HG03045 (cell line): Measurements from ENCODE around the gene UROC1.

ENCODE experiments used
- ATAC-seq: cut with Tn5 transposase; IDR thresholded peaks from one replicate; pipeline ENCODE4 v1.9.1; 2021; ENCODE audit warnings: mild to moderate bottlenecking, moderate library complexity; ENCODE audit not compliant: unreplicated experiment

UROC1 gene

DNA sequence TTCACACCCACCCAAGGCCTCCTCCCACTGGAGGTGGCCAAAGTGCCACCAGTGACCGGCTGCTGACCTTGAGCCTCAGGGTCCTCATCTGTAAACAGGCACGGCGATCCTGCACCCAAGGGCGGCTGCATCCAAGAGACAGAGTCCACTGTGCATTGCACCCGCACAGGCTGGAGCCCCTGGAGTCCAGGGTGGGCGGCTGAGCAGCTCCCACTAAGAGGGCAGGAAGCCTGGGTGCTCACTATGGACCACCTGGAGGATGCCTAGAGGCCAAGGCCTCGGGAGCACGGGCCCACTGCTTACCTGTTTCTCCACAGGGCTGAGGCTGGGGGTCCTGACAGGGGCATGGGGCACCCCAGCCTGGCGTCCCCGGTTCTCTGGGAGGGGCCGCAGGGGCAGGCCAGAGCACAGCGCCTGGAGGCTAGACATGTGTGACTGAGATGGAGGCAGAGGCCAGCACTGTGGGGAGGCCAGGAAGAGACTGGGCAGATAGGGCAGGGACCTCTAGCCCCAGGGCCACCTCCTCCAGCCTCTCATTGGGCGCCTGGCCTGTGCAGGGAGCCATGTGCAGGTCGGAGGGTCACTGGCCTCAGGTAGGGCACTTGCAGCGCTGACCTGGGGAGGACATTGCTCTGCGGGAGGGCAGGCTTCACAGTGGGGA is at the start of gene UROC1:
TSS of gene UROC1 (minus strand) at position 483 of the 661 bp plus-strand sequence. CDS start at position 429, 54 bp downstream.
- no peak for ATAC-seq

DNA sequence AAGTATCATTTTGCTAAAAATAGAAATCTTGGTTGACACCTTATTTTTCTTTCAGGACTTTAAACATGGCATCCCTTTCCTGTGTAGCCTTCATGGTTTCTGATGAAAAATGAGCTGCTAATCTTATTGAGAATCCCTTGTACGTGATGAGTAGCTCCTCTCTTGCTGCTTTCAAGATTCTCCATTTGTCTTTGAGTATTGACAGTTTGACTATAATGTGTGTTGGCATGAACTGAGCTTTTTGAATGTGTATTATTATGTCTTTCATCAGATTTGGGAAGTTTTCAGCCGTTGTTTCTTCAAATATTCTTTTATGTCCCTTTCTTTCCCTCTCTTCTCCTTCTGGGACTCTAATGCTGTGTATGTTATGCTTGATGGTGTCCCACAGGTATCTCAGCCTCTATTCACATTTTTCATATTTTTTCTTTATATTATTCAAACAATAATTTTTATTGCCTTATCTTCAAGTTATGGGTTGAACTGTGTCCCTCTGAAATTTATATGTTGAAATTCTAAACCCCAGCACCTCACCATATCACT is 45.2 kb upstream of the UROC1 start:
- no peak for ATAC-seq

DNA sequence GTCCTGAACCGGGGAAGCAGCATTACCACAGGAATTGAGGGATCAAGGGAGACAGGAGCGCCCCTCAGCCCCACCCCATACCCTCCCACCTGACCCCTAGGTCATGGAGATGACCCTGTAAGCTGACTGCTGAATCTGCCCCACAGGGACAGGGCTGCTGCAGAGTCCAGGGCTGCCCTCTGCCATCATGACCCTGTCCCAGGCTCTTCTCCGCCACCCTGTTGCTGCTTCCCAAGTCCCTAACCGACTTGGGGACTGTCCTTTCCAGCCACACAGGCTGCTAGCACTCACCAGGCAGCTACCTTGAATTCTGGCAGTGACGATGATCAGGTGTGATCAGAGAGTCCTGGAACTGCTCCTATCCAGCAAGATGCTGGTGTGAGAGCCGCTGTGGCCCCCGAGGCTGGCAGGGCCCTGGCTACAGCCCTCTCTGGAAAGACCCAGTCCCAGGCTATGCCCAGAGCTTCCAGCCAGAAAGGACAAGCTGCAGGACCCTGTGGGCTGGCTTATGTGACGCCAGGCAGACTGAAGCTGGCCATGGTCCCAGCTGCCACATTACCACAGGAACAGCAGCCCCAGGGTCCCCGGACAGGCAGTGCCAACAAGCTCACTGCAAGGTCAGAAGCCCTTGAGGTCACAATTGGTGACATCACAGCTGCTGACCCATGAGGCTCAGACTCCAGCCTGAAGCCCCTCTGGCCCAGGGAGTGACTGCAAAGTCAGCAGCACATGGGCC is 40.9 kb upstream of the UROC1 start, which contains the start of gene C3orf22:
TSS of gene C3orf22 (minus strand) at position 597 of the 736 bp plus-strand sequence. CDS start 5,542 bp downstream, outside the sequence.
- no peak for ATAC-seq

DNA sequence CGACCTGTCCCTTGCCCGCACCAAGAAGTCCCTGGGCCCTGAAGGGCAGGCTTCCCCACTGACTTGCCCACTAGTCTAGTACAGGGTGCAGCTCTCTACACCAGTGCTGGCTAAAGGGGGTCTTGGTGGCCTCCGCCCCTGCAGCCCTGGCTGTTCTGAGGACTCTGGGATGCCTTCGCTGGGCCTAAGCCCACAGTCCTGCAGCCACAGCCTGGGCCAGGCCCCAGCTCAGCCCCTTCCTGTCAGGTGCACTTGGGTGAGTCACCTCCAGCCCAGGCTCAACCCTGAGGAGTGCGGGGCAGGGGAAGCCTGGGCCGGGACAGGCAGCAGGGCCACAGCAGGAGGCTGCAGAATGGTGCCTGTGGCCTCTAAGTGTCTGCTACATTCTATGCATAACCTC is 40.2 kb upstream of the UROC1 start:
- no peak for ATAC-seq

DNA sequence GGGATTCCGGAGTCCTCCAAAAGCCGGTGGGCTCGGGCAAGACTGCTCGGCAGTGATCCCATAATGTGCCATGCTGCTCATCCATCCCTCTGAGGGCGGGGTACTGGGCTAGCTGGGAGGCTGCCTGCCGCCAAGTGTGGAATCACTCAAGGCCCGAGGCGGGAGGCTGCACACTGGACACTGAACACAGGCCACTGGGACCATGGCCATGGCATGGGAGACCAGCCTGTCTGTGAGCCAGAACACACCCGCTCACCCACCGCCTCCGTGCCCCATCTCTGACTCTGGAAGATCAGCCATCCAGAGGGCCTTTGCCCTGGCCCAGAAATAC is 39.8 kb upstream of the UROC1 start:
- ATAC-seq, result no peak

DNA sequence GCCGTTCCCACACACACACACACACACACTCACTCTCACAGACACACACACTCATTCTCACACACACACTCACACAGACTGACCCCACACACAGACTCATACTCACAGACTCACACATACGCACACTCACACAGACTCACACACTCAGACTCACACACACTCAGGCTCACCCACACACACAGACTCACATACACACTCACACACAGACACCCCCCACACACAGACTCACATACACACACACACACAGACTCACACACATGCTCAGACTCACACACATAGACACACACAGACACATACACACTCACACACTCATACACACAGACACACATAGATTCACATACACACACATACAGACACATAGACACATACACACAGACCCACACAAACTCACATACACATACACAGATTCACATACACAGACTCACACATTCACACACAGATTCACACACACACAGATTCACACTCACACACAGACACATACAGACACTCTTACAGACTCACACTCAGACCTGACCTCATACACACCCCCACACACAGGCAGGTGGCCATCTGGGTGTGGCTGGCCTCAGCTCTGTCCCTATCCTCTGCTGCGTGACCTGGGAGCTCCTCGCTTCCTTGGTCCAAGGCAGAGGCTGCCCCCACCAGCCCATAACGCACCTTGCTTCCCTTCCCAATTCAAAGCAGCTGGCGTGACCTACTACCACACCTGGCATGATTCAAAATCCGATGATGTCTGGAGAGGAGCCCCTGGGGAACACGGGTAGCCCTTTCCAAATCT is 39.3 kb upstream of the UROC1 start:
- ATAC-seq, result no peak

DNA sequence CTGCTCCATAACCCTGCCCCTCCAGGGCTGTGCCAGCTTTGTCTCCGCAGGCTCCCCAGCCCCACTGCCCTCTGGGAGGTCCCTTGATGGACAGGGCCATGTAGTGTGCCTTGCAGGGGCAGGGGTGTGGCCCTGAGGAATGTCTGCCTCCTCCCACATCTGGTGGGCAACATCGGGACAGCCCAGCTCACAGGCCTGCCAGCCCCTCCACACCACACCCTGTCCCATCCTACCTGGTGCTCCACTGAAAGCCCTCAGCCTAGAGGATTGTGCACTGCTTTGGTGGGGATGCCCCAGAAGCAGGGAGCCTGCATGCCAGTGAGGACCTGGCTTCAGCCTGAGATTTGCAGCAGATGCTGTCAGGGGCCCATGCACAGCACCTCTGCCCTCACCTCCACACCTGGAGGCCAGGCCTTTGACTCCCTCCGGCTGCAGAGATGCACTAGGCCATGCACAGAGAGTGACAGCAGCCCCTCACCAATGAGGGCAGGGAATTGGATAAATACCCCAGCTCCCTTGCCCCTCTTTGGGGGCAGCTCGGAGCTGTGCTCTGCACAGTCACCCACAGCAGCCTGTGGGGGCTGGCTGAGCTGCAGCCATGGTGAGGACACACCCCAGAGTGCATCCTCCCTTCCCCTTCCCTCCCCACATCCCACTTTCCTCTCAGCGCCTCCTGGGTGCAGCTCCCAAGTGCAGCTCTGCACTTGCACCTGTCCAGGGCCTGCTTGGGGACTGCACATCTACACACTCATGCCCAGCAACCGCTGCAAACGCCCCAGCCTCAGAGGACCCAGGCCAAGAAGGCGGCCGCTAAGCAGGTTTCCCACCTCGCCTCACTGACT is 38.4 kb upstream of the UROC1 start:
- no peak for ATAC-seq

DNA sequence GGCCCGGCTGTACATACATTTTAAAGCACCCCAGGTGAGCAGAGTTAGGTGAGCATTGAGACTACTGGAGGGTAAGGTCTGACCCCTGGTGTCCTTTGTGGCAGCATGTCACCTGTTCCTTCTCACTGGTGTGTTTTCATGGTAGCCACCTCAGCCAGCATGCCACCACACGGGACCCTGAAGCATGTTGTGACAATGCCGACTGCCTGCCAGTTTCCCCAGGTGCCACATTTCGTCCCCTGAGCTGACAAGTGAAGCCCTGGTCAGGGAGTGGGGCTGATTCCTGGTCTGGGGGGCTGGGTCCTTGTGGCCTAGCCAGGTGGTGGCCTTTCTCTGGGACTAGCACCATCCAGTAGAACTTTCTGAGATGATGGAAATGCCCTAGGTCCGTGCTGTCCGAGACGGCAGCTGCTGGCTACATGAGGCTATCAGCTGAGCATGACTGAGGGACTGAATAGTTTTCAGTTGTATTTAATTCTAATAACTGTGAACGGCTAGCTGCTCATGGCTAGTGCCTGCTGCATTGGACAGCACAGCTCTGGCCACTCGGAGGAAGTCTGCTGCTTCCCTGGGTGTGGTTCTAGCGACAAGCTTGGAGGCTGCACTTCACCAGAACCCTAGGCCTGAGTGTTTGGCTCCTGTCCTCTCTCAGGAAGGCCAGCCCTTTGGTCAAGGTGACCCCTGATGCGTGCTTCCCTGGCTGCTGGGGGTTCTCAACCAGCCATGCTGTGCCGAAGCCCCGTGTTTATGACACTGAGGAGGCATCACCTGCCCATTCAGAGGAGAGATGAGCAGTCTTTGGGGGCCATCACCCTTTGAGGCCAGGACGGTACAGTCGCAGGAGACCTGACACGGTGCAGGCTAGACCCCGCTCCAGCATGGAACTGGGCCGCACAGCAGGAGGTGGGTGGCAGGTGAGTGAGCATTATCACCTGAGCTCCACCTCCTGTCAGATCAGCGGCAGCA is 37.3 kb upstream of the UROC1 start:
- no peak for ATAC-seq

DNA sequence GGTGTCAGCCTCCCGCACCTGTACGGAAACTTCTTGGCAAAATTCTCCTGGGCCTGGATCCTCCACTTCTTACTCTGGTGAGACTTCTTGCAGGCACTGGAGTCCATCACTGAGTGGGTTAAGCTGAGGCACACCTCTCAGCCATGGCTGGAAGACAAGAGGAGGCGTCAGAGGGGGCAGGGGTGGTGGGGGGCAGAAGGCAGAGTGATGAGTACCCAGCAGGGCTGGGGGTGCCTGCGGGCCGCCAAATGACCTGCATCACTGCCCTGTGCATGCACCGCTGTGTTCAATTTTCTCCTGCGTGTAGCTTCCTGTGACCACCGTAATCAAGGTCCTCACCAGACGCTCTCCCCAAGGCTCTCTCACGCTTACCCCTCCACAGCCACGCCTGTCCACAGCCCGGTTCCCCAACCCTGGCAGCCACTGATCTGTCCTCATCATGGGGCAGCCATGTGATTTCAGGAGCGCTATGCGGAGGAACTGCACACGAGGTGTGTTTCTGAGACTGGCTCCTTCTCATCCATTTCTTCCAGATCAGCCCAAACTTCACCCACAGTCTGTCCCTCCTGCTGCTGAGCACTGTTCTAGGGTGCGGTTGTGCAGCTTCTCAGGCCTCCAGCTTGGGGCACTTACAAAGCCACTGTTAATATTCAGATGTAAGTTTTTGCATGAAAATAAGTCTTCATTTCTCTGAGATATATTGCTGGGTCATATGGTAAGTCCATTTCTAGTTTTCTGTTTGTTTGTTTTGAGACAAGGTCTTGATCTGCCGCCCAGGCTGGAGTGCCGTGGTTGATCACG is 35.9 kb upstream of the UROC1 start:
- ATAC-seq, result no peak

DNA sequence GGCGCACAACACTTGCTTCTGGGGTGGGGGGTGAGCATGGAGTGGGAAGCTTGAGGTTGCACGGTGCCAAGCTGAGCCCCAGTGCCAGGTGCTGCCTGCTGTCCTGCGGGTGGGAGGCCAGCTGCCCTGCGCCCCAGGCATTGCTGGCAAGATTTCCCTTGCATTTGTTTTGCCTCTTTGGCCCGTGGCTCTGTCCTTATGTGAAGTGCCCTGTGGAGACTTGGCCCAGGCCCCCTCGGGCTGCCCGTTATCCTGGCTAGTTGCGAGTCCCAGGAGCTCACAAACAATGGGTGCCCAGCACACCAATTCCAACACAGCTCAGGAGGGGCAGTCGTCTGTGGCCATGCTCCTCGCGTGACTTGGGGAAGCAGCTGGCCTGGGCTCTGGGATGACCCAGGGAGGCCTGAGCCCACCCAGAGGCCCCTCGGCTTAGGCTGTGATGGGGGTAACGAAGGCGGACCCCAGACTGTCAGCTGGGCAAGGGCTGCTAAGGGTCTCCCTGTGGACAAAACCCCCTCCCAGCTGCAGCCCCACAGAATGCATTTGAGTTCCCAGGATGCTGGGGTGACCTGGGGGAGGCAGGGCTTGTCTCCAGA is 35.2 kb upstream of the UROC1 start:
- no peak for ATAC-seq

DNA sequence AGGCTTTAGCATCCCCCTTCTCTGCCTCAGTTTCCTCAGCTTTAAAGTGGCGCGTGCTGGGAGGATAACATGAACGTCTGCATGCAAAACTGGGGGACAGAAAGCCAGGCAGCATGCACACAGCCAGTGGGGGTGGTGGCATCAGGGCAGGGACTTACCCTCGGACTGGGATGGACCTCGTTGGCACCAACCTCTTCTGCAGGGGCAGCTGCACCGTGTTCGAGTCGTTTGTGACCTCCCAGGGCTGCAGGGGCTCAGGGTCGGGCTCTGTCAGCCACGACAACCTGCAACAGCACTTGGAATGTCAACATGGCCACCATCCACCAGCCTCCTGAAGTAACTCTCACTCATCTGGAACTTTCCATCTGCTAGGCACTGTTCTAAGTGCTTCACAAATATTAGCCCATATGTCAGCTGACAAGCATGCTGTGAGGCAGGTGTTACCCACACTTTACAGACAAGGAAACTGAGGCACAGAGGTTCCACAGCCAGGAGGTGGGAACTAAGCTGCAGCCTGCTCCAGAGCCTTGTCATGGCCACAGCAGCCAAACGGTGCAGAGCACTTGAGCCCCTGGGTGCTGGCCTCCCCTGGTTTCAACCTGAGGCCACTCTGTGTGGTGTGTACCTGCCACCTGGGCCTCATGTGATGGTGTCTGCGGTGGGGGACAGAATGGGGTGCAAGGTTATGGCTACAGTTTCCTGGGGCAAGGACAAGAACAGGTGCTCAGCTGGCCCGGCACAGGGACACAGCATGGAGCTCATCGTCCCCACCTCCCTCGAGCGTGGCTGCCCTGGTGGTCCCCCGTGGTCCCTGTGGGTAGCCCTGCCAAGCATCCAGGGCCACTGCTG is 34.5 kb upstream of the UROC1 start:
- ATAC-seq, result no peak

DNA sequence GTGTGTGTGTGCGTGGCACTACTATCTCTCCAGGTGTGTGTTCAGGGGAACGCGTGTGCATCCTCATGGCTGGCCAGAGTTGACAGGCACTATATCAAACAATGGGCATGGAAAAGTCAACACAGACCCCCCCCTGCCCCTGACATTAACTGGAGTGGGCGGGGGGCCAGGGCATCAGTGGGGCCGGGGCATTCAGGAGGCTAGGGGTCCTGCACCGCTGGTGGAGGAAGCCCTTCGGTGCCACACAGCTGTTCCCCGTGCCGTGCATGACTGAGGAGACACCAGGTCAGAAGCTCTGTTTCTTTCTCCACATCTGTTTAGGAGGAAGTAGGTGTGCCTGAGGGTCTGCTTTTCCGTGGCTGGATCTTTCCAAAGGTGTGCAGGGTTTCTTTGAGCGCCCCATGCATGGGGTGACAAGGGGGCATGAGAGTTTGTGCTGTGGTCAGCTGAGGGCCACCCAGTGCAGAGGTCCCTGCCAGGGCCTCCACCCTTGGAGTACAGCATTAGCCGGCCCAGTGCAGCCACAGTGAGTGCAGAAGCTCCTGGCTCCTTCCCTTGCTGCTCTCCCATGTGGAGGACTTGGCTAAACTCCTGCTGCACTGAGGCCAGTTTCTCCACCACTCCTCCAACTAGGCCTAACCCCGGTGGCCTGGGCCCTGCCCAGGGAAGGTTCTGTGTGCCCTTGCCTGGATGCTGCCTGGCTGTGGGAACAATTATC is 33.7 kb upstream of the UROC1 start:
- no peak for ATAC-seq

DNA sequence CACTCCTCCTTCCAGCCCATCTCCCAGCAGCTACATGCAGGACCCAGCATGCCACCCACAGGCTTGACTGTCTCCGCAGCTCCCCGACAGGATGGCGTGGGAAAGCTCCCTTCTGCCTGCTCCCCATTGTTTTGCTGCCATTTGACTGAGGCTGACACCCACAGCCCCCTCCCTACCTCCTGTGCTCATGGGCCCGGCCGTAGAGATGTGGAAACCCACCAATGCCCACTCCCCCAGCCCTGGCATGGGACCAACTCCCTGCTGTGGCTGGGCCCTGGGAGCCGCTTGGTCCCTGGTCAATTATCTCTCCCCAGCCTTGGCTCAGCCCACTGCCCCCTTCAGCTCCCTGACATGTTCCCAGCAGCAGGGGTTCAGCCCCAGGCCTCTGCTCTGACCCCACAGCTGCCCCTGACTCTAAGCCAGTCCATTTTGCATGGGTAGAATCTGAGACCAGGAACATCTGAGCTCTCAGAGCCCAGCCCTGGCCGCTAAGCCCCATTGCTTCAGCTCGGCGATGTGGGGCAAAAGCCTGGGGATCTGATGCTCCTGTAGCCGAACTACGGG is 33.0 kb upstream of the UROC1 start:
- no peak for ATAC-seq

DNA sequence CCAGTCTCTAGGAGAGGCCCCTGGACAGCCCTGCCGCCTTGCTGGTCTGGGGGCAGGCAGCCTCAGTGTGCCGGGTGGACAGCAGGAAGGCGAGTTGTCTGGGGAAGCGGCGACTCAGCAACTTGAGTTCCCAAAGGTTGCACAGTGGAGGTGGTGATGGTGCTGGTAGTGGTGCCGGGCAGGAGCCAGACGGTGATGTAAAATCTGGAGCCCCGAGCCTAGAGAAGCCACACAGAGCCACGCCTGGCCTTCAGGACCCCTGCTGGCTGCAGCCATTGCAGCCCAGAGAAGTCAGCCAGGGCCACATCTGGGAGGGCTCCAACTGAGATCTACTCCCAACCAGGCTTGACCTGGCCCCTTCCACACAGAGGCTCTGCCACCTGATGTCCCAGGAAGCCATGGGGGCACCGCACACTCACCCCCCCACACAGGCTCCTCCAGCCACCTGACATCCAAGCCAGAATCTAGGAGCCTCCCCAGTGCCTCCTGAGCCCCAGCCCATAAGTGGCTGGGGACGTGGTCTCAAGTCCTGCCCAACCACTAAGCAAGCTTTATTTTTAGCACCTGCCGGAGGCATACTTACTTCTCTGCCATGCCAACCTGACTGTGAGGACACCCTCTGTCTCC is 32.4 kb upstream of the UROC1 start:
- ATAC-seq, result no peak

DNA sequence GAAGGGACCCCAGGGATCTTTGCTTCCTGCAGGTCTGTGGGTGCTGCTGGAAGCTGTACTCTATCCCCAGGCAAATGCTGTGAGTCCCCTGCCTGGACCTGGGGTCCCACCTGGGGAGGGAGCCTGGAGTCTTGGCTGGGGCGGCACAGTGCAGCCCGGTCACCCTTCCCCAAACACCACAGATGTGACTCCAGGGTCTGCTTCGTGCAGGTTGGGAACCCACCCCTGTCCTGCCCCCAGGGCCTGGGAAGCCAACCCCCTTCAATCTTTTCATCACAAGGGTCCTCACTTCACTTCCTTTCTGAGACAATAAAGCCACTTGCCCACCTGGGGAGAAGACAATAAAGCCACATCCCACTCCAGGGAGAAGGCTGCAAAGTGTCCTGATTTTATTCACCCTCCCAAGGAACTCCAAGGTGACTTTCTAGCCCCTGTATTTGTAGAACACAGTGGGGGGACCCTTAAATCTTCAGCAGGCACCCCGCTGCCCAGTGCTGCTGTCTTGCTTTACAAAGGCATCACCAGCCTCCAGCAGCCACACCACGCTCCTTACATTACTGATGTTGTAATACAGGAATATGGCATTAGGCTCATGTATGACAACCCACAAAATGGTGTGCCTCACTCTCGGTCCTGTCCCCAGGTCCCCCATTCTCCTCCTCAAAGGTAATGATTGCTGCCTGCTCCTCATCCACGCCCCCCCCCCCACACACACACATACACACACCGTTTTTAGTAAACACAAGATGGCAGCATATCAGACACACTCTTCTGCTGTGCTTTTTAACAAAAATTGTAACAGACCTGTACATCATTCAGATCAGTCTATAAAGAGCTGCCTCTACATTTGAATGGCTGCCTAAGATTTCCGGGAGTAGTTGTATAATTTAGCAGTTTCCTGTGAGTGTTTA is 31.2 kb upstream of the UROC1 start:
- ATAC-seq, result no peak
